Skeletal muscle satellite cell (primary cell): ENCODE measurements around the gene SERPINB1. TPM values are rescaled to one million over a fixed set of nuclear protein-coding genes. Genes with fewer than 3 reads are reported as not detected.
"Not testable (repeated sequence)": the region's sequence is repeated elsewhere in the genome, so short reads cannot be mapped to it uniquely, and the experiment has no call there.

Experiments
- H3K27me3 ChIP-seq: 2 replicates; pipeline ENCODE4 v1.7.0; 2013; ENCODE audit warnings: low read length; ENCODE audit not compliant: control insufficient read depth, insufficient read depth
- H3K36me3 ChIP-seq: 2 replicates; pipeline ENCODE4 v1.7.0; 2013; ENCODE audit warnings: mild to moderate bottlenecking, control low read depth, low read length; ENCODE audit not compliant: insufficient read depth
- H3K4me1 ChIP-seq: 2 replicates; pipeline ENCODE4 v1.7.0; 2013; ENCODE audit warnings: low read length; ENCODE audit not compliant: control insufficient read depth, insufficient read depth
- H3K4me2 ChIP-seq: 2 replicates; pipeline ENCODE4 v1.7.0; 2013; ENCODE audit warnings: mild to moderate bottlenecking, low read length
- H3K4me3 ChIP-seq: 2 replicates; pipeline ENCODE4 v1.7.0; 2013; ENCODE audit warnings: low read length
- H3K9ac ChIP-seq: 2 replicates; pipeline ENCODE4 v1.7.0; 2013; ENCODE audit warnings: mild to moderate bottlenecking, low read depth, low read length, moderate library complexity
- H3K9me3 ChIP-seq: replicated peaks from 2 replicates; pipeline ENCODE4 v1.7.0; 2013; ENCODE audit warnings: mild to moderate bottlenecking, control low read depth, low read length
- total RNA-seq: library from RNA; depleted of rRNA; stranded (reverse); fragments of >200 nt; gene quantifications from 2 replicates; pipeline ENCODE4 v1.2.3, GENCODE V29; 2012; rRNA removed

The SERPINB1 gene
- 7.6 and 14.4 TPM in 2 replicates for total RNA-seq

GRCh38 chr6:2841264-2842138, at the start of gene SERPINB1:
Gene SERPINB1 (minus strand): TSS chr6:2841863. CDS start chr6:2840586, 1,277 bp downstream.
- Histone ChIP-seq H3K27me3 (no peaks in the 10 kb centered on the region), H3K4me3 (peak within 1 kb of the TSS; percentile 67), H3K9ac (peak within 1 kb of the TSS; percentile 67), H3K36me3 (no peaks in the 10 kb centered on the region), H3K4me2 (peak within 1 kb of the TSS; percentile 76), H3K4me1 (peaks cover 38% of the 10 kb centered on the region), H3K9me3 (no peaks in the 10 kb centered on the region)

DNA sequence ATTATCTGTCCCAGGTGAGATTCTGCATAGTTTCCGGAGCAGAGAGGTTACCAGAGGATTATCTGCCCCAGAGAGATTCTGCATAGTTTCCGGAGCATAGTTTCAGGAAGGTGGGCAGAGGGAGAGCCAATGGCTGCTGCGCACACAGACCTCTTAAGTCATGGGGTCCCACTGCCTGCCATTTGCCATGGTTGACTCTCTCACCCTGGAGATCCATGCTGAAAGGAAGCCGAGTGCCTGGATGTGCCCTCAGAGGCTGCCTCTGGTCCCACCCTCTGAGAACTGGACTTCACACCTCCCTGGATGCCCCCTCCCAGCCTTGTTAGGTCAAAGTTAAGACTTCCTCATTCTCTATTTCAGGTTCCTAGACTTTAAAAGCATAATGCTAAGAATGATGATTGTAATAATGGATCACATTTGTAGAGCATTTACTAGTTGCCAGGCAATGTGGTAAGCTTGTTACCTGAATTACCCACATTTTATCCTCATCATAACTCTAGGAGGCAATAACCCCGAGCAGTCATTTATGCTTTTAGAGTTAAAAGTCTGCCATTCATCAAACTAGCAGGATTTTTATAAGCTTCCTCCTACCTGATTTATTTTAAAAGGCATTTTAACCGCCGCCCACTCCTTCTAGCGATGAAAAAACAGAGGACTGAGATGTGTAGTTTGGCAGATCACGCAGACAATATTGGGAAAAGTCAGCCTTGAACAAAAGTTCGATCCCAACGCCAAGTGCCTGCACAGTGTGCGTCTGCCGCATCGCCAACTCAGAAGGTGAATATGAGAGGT, 49.5 kb upstream of the SERPINB1 start:
- Histone ChIP-seq H3K27me3 (peaks cover 23% of the 10 kb centered on the region), H3K9me3 (no peaks in the 10 kb centered on the region), H3K4me2 (no peak overlapping the region), H3K9ac (no peak overlapping the region), H3K36me3 (no peaks in the 10 kb centered on the region), H3K4me1 (no peaks in the 10 kb centered on the region), H3K4me3 (no peak overlapping the region)

- Histone ChIP-seq H3K4me2 (no peak overlapping the region), H3K27me3 (peaks cover 37% of the 10 kb centered on the region), H3K9me3 (no peaks in the 10 kb centered on the region), H3K4me3 (no peak overlapping the region), H3K36me3 (no peaks in the 10 kb centered on the region), H3K9ac (no peak overlapping the region), H3K4me1 (no peaks in the 10 kb centered on the region)
Measured at GRCh38 chr6:2885967-2886735, 44.5 kb upstream of the SERPINB1 start.

GRCh38 chr6:2884804-2885203, 43.1 kb upstream of the SERPINB1 start:
- H3K9ac ChIP-seq = no peak overlapping the region
- H3K27me3 ChIP-seq = peaks cover 41% of the 10 kb centered on the region
- H3K36me3 ChIP-seq = no peaks in the 10 kb centered on the region
- H3K4me2 ChIP-seq = no peak overlapping the region
- H3K9me3 ChIP-seq = no peaks in the 10 kb centered on the region
- H3K4me1 ChIP-seq = no peaks in the 10 kb centered on the region
- H3K4me3 ChIP-seq = no peak overlapping the region

DNA sequence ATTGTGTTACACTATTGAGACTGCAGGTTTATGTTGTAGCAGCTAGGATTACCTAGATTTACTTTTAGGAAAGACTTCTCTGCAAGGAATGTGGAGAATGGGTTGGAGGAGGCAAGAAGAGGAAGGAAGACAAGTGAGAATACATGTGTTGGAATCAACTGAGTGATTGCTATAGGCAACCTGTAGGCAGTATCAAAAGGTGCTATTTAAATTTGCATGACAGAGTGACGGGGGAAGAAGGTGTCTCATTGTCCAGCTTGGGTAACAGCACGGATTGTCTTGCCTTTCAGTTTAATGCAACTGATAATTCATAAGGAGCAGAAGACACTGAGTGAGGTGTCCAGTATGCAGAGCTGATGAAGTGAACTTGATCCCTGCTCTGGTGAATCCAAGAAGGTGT, 42.0 kb upstream of the SERPINB1 start:
- no peak overlapping the region for H3K4me3 ChIP-seq
- no peak overlapping the region for H3K4me2 ChIP-seq
- no peaks in the 10 kb centered on the region for H3K4me1 ChIP-seq
- H3K9ac ChIP-seq = no peak overlapping the region
- peaks cover 48% of the 10 kb centered on the region for H3K27me3 ChIP-seq
- no peaks in the 10 kb centered on the region for H3K9me3 ChIP-seq
- H3K36me3 ChIP-seq = no peaks in the 10 kb centered on the region

- Histone ChIP-seq H3K27me3 (peaks cover 43% of the 10 kb centered on the region), H3K4me2 (no peak overlapping the region), H3K9me3 (no peaks in the 10 kb centered on the region), H3K4me3 (no peak overlapping the region), H3K9ac (no peak overlapping the region), H3K36me3 (no peaks in the 10 kb centered on the region), H3K4me1 (peaks cover 13% of the 10 kb centered on the region)
Measured at GRCh38 chr6:2881423-2881822, 39.8 kb upstream of the SERPINB1 start.

DNA sequence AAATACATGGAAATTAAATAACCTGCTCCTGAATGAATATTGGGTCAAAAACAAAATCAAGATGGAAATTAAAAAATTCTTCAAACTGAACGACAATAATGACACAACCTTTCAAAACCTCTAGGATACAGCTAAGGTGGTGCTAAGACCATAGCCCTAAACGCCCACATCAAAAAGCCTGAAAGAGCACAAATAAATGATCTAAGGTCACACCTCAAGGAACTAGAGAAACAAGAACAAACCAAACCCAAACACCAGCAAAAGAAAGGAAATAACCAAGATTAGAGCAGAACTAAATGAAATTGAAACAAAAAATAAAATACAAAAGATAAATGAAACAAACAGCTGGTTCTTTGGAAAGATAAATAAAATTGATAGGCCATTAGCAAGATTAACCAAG, 38.5 kb upstream of the SERPINB1 start:
- not testable (repeated sequence) for H3K9ac ChIP-seq, H3K36me3 ChIP-seq, H3K9me3 ChIP-seq, H3K4me3 ChIP-seq, H3K4me2 ChIP-seq
- peaks cover 21% of the 10 kb centered on the region for H3K4me1 ChIP-seq
- peaks cover 36% of the 10 kb centered on the region for H3K27me3 ChIP-seq

DNA sequence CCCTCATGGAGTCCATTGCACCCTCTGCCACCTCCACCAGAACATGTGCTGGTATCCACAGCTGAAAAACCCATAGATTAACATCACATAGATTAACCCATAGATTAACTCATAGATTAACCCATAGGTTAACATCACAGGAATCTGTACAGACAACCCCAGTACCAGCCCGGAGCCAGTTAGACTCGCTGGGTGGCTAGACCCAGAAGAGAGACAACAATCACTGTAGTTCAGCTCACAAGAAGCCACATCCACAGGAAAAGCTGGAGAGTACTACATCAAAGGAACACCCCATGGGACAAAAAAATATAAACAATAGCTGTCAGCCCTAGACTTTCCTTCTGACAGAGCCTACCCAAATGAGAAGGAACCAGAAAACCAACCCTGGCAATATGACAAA, 36.3 kb upstream of the SERPINB1 start:
- H3K27me3 ChIP-seq = peaks cover 33% of the 10 kb centered on the region
- no peak overlapping the region for H3K4me3 ChIP-seq
- H3K4me2 ChIP-seq = no peak overlapping the region
- peaks cover 25% of the 10 kb centered on the region for H3K4me1 ChIP-seq
- H3K36me3 ChIP-seq = no peaks in the 10 kb centered on the region
- no peaks in the 10 kb centered on the region for H3K9me3 ChIP-seq
- H3K9ac ChIP-seq = no peak overlapping the region

DNA sequence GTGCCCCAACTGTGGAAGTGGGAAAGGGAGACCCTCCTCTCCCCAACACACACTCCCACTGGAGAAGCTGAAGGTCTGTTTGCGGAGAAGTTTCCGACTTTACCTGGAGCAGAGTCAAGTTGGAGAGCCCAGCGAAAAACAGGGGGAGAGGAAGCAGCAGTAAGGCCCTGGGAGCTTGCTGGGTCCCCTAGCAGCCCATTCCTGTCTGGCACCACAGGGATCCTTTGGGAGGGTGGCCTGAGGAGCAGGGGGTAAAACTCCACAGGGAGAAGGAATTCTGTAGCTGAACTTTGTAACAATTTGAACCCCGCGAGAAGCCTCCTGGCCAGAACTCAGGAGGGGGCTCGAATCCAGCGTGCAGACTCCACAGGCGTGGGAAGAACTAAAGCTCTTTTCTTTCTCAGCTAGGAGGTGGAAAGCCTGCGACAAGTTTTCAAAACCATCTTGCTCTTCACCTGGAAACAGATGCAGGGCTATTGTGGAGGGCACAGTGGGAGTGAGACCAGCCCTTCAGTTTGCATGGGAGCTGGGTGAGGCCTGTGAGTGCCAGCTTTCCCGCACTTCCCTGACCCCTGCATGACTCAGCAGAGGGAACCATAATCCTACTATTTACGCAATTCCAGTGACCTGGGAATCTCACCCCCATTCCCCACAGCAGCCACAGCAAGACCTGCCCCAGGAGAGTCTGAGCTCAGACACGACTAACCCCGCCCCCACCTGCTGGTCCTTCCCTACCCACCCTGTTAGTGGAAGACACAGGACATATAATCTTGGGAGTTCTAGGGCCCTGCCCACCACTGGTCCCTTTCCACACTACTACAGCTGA, 35.6 kb upstream of the SERPINB1 start:
- peaks cover 25% of the 10 kb centered on the region for H3K4me1 ChIP-seq
- peak overlapping the region; percentile 76 for H3K4me2 ChIP-seq
- H3K36me3 ChIP-seq = no peaks in the 10 kb centered on the region
- peaks cover 33% of the 10 kb centered on the region for H3K27me3 ChIP-seq
- peak overlapping the region; percentile 61 for H3K9ac ChIP-seq
- H3K9me3 ChIP-seq = no peaks in the 10 kb centered on the region
- H3K4me3 ChIP-seq = peak overlapping the region; percentile 45

- Histone ChIP-seq H3K4me3 (peak overlapping the region; percentile 51), H3K36me3 (no peaks in the 10 kb centered on the region), H3K4me2 (peak overlapping the region; percentile 76), H3K4me1 (peaks cover 25% of the 10 kb centered on the region), H3K9me3 (no peaks in the 10 kb centered on the region), H3K27me3 (peaks cover 30% of the 10 kb centered on the region), H3K9ac (peak overlapping the region; percentile 61)
Measured at GRCh38 chr6:2876210-2877056, 34.8 kb upstream of the SERPINB1 start.
